CD8-positive, alpha-beta memory T cell (primary cell): ENCODE results near the gene HAGH. TPM values are rescaled to one million over a fixed set of nuclear protein-coding genes. Genes with fewer than 3 reads are reported as not detected.
"Not testable (repeated sequence)": the region's sequence is repeated elsewhere in the genome, so short reads cannot be mapped to it uniquely, and the experiment has no call there.

Experiments
- CTCF ChIA-PET: fragments of 350-600 bp; sonication (Branson Sonifier 250); formaldehyde crosslinking; loops from one replicate; lab custom pipeline; 2021; ENCODE audit warnings: antibody characterized with exemption; lab: Charles Lee
- POLR2A ChIA-PET: fragments of 350-600 bp; sonication (Branson Sonifier 250); formaldehyde crosslinking; loops from one replicate; lab custom pipeline; 2021; ENCODE audit warnings: antibody characterized with exemption; lab: Charles Lee
- DNase-seq, 5 donors: peaks; one replicate each; pipeline versions ENCODE4 v3.0.0 to v3.0.0-alpha.2; 2020 to 2022; ENCODE audit warnings: mixed read lengths in 1 of 5
- H3K27ac ChIP-seq: one replicate; pipeline ENCODE4 v1.7.0; 2013; ENCODE audit warnings: low read depth, mild to moderate bottlenecking, low read length, moderate library complexity
- H3K27me3 ChIP-seq: 2 replicates; pipeline ENCODE4 v1.7.0; 2013; ENCODE audit warnings: low read length, mild to moderate bottlenecking; ENCODE audit not compliant: insufficient read depth, poor library complexity, severe bottlenecking
- H3K36me3 ChIP-seq: 2 replicates; pipeline ENCODE4 v1.7.0; 2013; ENCODE audit warnings: mild to moderate bottlenecking, low read length, moderate library complexity; ENCODE audit not compliant: insufficient read depth
- H3K4me1 ChIP-seq: 2 replicates; pipeline ENCODE4 v1.7.0; 2013; ENCODE audit warnings: mild to moderate bottlenecking, low read length, moderate library complexity; ENCODE audit not compliant: insufficient read depth
- H3K4me3 ChIP-seq: 2 replicates; pipeline ENCODE4 v1.7.0; 2013; ENCODE audit warnings: mild to moderate bottlenecking, low read length
- H3K9me3 ChIP-seq: 2 replicates; pipeline ENCODE4 v1.7.0; 2013; ENCODE audit warnings: mild to moderate bottlenecking, low read length
- H3K27ac Mint-ChIP-seq, 8 donors: one replicate each; pipeline ENCODE4 v1.8.0; 2020 to 2021; ENCODE audit warnings: mixed read lengths in 8 of 8, mild to moderate bottlenecking in 6 of 8, inconsistent platforms in 3 of 8, moderate library complexity in 3 of 8
- H3K27me3 Mint-ChIP-seq, 2 donors: one replicate each; pipeline ENCODE4 v1.8.0; 2020 to 2021; ENCODE audit warnings: mixed read lengths in 2 of 2, mild to moderate bottlenecking in 1 of 2, moderate library complexity in 1 of 2
- H3K36me3 Mint-ChIP-seq, 3 donors: one replicate each; pipeline ENCODE4 v1.8.0; 2020 to 2021; ENCODE audit warnings: mixed read lengths in 3 of 3, inconsistent platforms in 1 of 3, mild to moderate bottlenecking in 1 of 3
- H3K4me1 Mint-ChIP-seq, 3 donors: one replicate each; pipeline ENCODE4 v1.8.0; 2020 to 2021; ENCODE audit warnings: mixed read lengths in 3 of 3, inconsistent platforms in 1 of 3, mild to moderate bottlenecking in 1 of 3
- H3K4me3 Mint-ChIP-seq, 7 donors: one replicate each; pipeline ENCODE4 v1.8.0; 2020 to 2021; ENCODE audit warnings: mixed read lengths in 7 of 7, mild to moderate bottlenecking in 6 of 7, moderate library complexity in 4 of 7, inconsistent platforms in 2 of 7
- H3K9me3 Mint-ChIP-seq, 5 donors: one replicate each; pipeline ENCODE4 v1.8.0; 2020 to 2022; ENCODE audit warnings: mixed read lengths in 5 of 5, mild to moderate bottlenecking in 3 of 5, moderate library complexity in 2 of 5, inconsistent platforms in 1 of 5
- polyA plus RNA-seq: library from polyadenylated mRNA; unstranded; fragments of 300-500 nt; fragmentation: Illumina TruSeq; gene quantifications from one replicate; pipeline ENCODE4 v1.2.3, GENCODE V29; 2021
- total RNA-seq, 2 experiments: library from RNA; stranded (reverse); gene quantifications; one replicate each; pipeline ENCODE4 v1.2.3, GENCODE V29; 2021

The HAGH gene
- total and polyA plus RNA-seq, 3 experiments from 2014 or later = 41.2 to 54.3 (median 44.5) TPM

- H3K27me3 ChIP-seq, H3K4me3 Mint-ChIP-seq, DNase-seq, H3K36me3 Mint-ChIP-seq, H3K27me3 Mint-ChIP-seq, H3K36me3 ChIP-seq, H3K9me3 ChIP-seq, H3K4me1 ChIP-seq, H3K27ac Mint-ChIP-seq, H3K4me3 ChIP-seq, H3K4me1 Mint-ChIP-seq, POLR2A ChIA-PET, CTCF ChIA-PET, H3K27ac ChIP-seq: not testable (repeated sequence)
- peaks cover 3 to 10% (median 7%) of the 10 kb centered on the region in 5 donors for H3K9me3 Mint-ChIP-seq
Measured at GRCh38 chr16:1799263-1799662, 27.4 kb downstream of the HAGH start.

GRCh38 chr16:1794908-1795666 lies 31.5 kb downstream of the HAGH start:
- no peaks in the 10 kb centered on the region for H3K4me1 ChIP-seq
- CTCF ChIA-PET = no interaction called here
- DNase-seq = no peak

GRCh38 chr16:1794221-1794871 lies 32.3 kb downstream of the HAGH start:
- no peak overlapping the region for H3K27ac ChIP-seq
- no peak for DNase-seq
- H3K27me3 ChIP-seq = no peaks in the 10 kb centered on the region
- Mint-ChIP-seq H3K4me3 (no peak overlapping the region), H3K27me3 (no peaks in the 10 kb centered on the region), H3K36me3 (peaks cover 0 to 3% (median 2%) of the 10 kb centered on the region in 3 donors), H3K9me3 (peaks cover 3 to 7% (median 5%) of the 10 kb centered on the region in 5 donors), H3K4me1 (no peaks in the 10 kb centered on the region), H3K27ac (no peak overlapping the region)
- H3K36me3 ChIP-seq = no peaks in the 10 kb centered on the region
- H3K9me3 ChIP-seq = no peaks in the 10 kb centered on the region
- no peaks in the 10 kb centered on the region for H3K4me1 ChIP-seq
- ChIA-PET POLR2A (no interaction called here), CTCF (no interaction called here)
- no peak overlapping the region for H3K4me3 ChIP-seq

More at GRCh38 chr16:1794908-1795666, 31.5 kb downstream of the HAGH start:
- Histone ChIP-seq H3K4me3 (no peak overlapping the region), H3K9me3 (no peaks in the 10 kb centered on the region), H3K36me3 (no peaks in the 10 kb centered on the region), H3K27ac (no peak overlapping the region), H3K27me3 (no peaks in the 10 kb centered on the region)
- peaks cover 3 to 9% (median 6%) of the 10 kb centered on the region in 5 donors for H3K9me3 Mint-ChIP-seq
- POLR2A ChIA-PET = no interaction called here
- H3K4me3 Mint-ChIP-seq = no peak overlapping the region
- H3K27me3 Mint-ChIP-seq = no peaks in the 10 kb centered on the region
- H3K36me3 Mint-ChIP-seq = peaks cover 0 to 3% (median 2%) of the 10 kb centered on the region in 3 donors
- H3K27ac Mint-ChIP-seq = peak overlapping the region in 1 of 8 donors; percentile 61
- no peaks in the 10 kb centered on the region for H3K4me1 Mint-ChIP-seq

- Mint-ChIP-seq H3K27ac (no peak within 1 kb of the TSS), H3K36me3 (peaks cover 3 to 8% (median 3%) of the 10 kb centered on the region in 3 donors), H3K4me1 (peaks cover 0 to 3% (median 1%) of the 10 kb centered on the region in 3 donors), H3K9me3 (peaks cover 3 to 5% (median 3%) of the 10 kb centered on the region in 5 donors), H3K4me3 (no peak within 1 kb of the TSS), H3K27me3 (no peaks in the 10 kb centered on the region)
- ChIA-PET CTCF (no interaction called here), POLR2A (no interaction called here)
- Histone ChIP-seq H3K27ac (no peak within 1 kb of the TSS), H3K36me3 (no peaks in the 10 kb centered on the region), H3K27me3 (no peaks in the 10 kb centered on the region), H3K9me3 (no peaks in the 10 kb centered on the region), H3K4me1 (no peaks in the 10 kb centered on the region), H3K4me3 (no peak within 1 kb of the TSS)
- DNase-seq = no peak
Measured at GRCh38 chr16:1793578-1794220, 32.9 kb downstream of the HAGH start, which contains the start of gene IGFALS. IGFALS (minus strand) TSS chr16:1793705; CDS start chr16:1793652, 53 bp downstream.

- H3K27ac Mint-ChIP-seq = no peak overlapping the region
- ChIA-PET POLR2A (interaction anchor here (0.6 to 2.5 kb wide), 2 partner anchors 10 to 1492 kb away, joined by 4 to 9 read pairs; partner anchors contain the start of genes NUBP2 and SPSB3), CTCF (no interaction called here)
- DNase-seq = no peak
- H3K9me3 ChIP-seq = no peaks in the 10 kb centered on the region
- no peaks in the 10 kb centered on the region for H3K36me3 ChIP-seq
- H3K9me3 Mint-ChIP-seq = peaks cover 3 to 5% (median 3%) of the 10 kb centered on the region in 5 donors
- H3K27me3 ChIP-seq = no peaks in the 10 kb centered on the region
- peaks cover 0 to 3% (median 1%) of the 10 kb centered on the region in 3 donors for H3K4me1 Mint-ChIP-seq
- no peak overlapping the region for H3K4me3 ChIP-seq
- peaks cover 3 to 14% (median 3%) of the 10 kb centered on the region in 3 donors for H3K36me3 Mint-ChIP-seq
- H3K27ac ChIP-seq = no peak overlapping the region
- no peaks in the 10 kb centered on the region for H3K27me3 Mint-ChIP-seq
- H3K4me1 ChIP-seq = no peaks in the 10 kb centered on the region
- H3K4me3 Mint-ChIP-seq = no peak overlapping the region
Measured at GRCh38 chr16:1792836-1793577, 33.6 kb downstream of the HAGH start.

GRCh38 chr16:1791943-1792812 lies 34.4 kb downstream of the HAGH start:
- ChIA-PET CTCF (interaction anchor here (1.4 kb wide), 1 partner anchor 10 kb away, joined by 6 read pairs; the partner anchor contains the start of genes NUBP2 and SPSB3), POLR2A (interaction anchor here (0.6 to 2.5 kb wide), 2 partner anchors 9 to 1491 kb away, joined by 4 to 9 read pairs; partner anchors contain the start of genes NUBP2 and SPSB3)
- H3K27me3 Mint-ChIP-seq = no peaks in the 10 kb centered on the region
- Histone ChIP-seq H3K27ac (no peak overlapping the region), H3K4me1 (no peaks in the 10 kb centered on the region), H3K4me3 (no peak overlapping the region), H3K9me3 (no peaks in the 10 kb centered on the region), H3K36me3 (peaks cover 4% of the 10 kb centered on the region), H3K27me3 (no peaks in the 10 kb centered on the region)
- DNase-seq = no peak
- H3K4me1 Mint-ChIP-seq = peaks cover 0 to 3% (median 1%) of the 10 kb centered on the region in 3 donors
- H3K36me3 Mint-ChIP-seq = peaks cover 2 to 18% (median 3%) of the 10 kb centered on the region in 3 donors
- H3K27ac Mint-ChIP-seq = peak overlapping the region in 1 of 8 donors; percentile 29
- H3K4me3 Mint-ChIP-seq = no peak overlapping the region
- H3K9me3 Mint-ChIP-seq = peaks cover 1 to 2% (median 2%) of the 10 kb centered on the region in 5 donors
